GM19452 (cell line): Measurements from ENCODE around the gene RAB9A.
"Not testable (repeated sequence)": the region's sequence is repeated elsewhere in the genome, so short reads cannot be mapped to it uniquely, and the experiment has no call there.

Source experiments
- ATAC-seq: cut with Tn5 transposase; IDR thresholded peaks from one replicate; pipeline ENCODE4 v1.9.1; 2021; ENCODE audit not compliant: unreplicated experiment

RAB9A gene

DNA sequence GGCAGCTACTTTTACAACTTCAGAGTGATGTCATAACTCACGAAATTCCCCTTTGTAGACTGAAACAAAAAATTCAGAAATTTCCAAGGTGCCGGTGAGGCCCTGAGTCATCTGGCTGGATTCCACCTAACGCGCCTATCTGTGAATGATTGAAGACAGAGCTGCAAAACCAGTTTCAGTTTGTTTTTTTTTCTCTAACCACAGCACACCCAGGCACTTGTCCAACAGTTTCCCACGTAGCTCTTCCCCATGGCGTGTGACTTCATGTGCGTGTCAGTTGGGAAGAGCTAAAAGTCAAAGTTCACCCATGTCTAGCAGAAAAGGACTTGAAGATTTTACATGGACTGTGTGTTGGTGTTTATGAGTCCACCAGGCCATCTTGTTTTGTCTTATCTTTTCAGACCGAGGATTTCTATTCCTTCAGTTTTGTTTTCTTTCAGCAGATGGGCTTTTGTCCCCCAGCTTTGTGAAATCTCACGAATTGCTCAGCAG, 19.6 kb upstream of the RAB9A start:
- peak; percentile 72 for ATAC-seq

- ATAC-seq, result not testable (repeated sequence)
Measured at GRCh38 chrX:13669755-13670154, 19.2 kb upstream of the RAB9A start.

DNA sequence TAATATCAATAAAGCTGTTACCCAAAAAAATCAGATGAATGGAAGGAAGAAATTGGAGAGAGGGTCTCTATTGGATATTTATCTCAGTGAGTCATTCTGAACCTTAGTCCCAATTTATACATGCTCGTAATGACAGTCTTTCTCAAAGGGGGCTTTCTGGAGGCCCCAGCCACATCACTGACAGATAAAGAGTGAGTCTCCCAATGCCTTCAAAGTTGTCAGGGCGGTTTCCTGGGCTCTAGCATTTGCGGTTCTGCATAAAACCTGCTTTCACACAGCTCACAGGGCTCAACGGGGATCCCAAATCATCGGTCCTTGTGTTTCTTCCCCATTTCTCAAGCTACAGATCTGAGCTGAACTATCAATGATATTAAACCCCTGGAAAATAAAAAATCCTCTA, 18.7 kb upstream of the RAB9A start:
- ATAC-seq, result no peak

DNA sequence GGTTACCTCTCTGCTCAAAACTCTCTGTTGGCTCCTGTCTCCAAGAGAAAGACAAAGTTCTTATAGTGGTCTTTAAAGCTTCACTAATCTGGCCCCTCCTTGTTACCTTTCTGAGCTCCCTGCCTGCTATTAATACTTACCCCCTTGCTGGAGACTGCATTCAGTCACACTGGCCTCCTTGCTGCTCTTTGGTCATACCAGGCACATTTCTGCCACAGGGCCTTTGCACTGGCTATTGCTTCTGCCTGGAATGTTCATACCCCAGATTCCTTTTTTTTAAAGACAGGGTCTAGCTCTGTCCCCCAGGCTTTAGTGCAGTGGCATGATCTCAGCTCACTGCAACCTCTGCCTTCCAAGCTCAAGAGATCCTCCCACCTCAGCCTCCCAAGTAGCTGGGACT, 15.9 kb upstream of the RAB9A start:
- no peak for ATAC-seq

DNA sequence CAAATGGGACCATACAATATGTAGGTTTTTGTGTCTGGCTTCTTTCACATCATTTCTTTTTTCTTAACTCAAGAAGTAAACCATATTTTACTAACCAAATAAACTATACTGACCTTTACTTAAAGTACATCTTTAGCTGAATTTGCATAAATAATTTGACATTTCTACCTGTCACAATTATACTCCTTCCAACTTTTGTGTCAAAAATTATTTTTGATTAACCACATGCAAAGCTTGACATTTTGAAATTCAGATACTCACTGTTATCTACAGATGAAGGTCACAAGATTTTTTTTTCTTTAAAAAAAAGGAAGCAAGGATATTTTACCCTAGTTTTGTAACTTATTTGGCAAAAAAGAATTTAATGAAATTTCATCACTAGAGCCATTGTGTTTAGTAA, 12.0 kb upstream of the RAB9A start:
- no peak for ATAC-seq

DNA sequence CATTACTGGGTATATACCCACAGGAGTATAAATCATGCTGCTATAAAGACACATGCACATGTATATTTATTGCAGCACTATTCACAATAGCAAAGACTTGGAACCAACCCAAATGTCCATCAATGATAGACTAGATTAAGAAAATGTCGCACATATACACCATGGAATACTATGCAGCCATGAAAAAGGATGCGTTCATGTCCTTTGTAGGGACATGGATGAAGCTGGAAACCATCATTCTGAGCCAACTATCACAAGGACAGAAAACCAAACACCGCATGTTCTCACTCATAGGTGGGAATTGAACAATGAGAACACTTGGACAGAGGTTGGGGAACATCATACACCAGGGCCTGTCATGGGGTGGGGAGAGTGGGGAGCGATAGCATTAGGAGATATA, 9.2 kb upstream of the RAB9A start:
- not testable (repeated sequence) for ATAC-seq

GRCh38 chrX:13681595-13681994, 7.3 kb upstream of the RAB9A start:
- ATAC-seq, result no peak

DNA sequence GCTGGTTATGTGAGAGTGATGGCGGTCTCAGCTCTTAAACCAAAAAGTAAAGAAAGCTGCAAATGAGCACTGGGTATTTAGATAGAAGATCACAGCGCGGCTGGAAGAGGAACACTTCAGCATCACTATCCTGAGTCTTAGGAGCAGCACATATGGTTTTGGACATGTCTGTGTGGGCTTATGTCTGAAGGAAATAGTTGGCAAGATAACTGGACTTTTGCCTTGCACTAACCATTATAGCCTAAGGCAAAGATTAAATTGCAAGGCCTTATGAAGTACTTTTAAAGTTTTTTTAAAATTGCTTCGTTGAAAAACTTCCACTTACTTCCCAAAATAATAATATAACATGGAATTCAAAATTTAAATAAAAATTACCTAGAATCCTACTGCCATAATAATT, 4.6 kb upstream of the RAB9A start:
- ATAC-seq, result no peak

GRCh38 chrX:13685126-13685763, 3.7 kb upstream of the RAB9A start:
- no peak for ATAC-seq

DNA sequence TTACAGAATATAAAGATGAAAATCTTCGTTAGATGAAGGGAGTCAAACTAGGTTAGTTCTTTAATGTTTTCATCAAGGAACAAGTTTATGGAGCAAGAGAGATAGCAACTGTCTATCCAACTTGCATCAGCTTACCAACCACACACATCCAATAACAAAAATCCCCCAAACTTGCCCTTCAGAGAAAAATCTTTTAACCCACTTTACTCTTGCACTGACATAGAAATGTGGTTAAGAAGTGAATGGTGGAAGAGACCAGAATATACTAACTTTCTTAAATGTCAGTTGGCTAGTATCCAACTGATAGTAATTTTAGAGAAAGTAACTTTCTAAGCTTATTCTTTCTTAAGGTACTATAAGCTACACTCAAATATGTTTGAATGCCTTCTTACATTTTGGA, 1.7 kb upstream of the RAB9A start:
- ATAC-seq, result no peak

DNA sequence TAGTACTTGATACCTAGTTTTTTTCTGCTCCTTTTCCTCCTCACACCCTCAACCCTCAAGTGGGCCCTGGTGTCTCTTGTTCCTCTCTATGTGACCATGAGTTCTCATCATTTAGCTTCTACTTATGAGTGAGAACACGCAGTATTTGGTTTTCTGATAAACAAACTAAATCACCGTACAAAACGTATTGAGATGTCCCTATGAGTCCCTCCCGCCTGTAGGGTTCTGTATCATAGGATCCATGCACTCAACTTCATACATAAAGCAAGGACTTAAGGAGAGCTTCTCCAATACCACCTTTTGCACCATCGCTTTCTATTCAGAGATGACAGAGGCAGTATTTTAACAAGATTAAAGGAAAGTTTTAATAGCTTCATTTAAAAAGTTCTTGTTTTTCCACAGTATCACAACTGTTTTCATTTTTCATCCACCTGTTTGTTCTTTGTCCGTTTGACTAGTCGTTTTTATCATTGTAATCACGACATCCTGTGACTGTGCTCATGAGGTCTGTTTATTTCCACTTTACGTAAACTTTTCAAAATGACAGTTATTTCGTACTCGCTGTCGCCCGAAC, 457 bp upstream of the RAB9A start:
- ATAC-seq, result no peak

GRCh38 chrX:13689741-13690211, 848 bp downstream of the RAB9A start:
- ATAC-seq, result no peak

DNA sequence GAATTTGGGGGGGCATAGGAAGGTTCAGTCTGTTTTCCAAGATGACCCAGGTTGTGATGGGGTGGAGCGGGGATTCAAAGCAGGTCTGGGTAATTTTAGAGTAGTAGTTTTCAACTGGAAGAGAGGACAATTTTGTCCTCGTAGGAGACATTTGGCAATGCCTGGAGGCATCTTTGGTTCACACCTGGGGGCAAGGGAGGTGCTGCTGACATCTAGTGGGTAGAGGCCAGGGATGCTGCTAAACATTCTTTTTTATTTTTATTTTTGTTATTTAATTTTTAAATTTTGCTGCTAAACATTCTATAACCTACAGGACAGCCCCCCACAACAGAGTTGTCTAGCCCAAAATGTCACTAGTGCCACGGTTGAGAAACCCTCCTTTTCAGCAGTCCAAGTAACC, 1.9 kb downstream of the RAB9A start:
- no peak for ATAC-seq

DNA sequence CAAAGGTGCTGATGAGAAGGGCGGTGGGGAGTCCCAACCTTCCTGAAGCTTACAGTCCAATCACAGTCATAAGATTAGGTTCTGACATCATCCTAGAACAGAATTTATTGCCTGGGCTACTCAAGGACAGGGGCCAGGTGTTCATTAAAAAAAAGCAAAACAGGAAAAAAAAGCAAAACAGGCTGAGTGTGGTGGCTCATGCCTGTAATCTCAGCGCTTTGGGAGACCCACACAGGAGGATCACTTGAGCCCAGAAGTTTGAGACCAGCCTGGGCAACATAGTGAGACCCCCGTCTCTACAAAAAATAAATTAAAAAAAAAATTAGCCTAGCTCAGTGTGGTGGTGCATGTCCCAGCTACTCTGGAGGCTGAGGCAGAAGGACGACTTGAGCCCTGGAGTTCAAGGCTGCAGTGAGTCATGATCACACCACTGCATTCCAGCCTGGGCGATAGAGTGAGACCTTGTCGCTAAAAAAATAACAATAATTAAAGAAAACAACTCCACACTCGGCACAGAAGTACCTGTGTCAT, 3.0 kb downstream of the RAB9A start:
- no peak for ATAC-seq

DNA sequence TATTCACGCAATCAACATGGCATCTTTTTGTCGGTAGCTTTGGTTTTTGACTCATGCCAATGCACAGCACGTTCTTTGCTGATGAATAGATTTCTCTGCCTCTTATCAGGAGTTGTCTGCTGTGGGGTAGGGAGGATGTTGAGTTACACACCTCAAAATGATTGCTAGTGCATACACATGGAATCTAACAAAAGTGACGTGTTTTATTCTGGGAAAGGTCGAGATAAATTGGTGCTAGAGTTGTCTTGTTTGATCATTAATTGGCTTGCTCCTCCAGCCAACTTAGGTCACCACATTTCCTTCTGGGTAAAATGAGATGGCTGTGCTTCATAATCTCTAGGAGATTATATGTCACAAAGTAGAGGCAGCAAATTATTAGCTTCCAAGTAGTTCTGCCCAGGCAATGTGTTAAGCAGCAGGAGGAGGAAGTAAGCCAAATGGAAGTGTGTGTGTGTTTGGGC, 3.9 kb downstream of the RAB9A start:
- no peak for ATAC-seq

DNA sequence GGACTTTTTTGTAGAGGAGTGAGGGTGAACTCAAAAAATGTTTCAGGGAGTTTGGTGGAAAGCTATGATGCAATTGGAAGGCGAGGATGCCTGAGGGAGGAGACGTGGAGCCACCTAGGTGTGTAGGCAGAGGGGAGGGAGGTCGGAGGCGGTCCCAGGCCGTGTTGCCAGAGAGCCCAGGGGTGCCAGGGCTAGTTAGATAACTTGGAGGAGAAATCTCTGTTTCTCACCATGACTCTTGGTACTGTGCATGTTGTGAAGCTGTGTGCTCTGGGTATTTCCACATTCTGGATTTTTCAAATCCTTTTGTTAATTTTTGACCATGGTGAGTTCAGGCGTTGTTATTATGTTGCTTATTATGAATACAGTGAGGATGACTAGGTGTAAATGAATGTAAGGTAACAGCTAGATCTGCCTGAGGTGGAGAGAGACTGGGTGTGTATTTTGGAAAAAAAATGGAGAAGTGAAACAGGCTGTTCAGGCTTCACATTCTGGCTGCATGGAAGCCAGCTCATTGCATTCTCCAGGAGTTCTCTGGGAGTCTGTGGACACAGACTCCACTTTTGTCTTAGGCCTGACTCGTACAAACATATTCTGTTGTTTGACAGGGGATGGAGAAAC, 4.5 kb downstream of the RAB9A start:
- no peak for ATAC-seq

GRCh38 chrX:13694359-13694758, 5.4 kb downstream of the RAB9A start:
- ATAC-seq, result no peak

DNA sequence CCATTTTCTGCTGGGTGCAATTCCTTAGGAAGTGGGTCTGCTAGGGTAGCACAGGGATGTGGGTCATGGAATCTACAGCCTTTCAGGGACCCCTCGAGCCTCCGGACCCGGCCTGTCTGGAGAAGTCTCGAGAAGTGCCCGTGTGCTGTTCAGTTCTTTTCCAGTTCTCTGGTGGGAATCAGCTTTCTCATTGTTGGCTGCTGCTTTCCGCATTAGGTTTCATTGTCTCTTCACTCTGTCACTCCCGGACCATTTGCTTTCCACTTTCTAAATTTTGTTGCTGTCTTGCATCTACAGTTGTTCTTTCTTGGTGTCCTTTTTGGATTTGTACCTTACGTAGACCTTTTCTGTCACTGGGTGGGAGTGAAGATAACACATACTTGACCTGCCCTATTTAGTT, 6.1 kb downstream of the RAB9A start:
- no peak for ATAC-seq

DNA sequence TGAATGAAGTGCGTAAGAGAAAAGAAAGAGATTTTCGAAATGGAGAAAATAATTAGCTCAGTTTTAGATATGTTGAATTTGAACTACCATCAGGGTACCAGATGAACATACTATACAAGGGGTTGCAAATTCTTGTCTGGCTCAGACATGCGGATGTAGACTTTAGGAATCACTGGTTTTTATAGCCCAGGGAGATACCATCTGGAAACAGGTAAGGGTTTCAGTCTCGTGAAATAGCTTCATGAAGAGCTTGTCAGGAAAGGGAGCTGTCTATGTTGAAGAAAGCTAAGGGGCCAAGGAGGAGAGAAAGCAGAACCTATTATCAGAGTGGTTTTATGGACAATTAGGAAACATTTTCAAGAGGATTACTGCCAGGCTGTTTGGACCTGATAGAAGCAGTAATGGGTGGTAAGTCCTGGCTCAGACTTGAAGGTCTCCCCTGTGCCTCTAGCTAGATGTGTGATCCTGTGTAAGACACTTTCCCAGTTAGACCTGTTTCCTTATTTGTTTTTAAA, 6.7 kb downstream of the RAB9A start:
- ATAC-seq, result no peak

DNA sequence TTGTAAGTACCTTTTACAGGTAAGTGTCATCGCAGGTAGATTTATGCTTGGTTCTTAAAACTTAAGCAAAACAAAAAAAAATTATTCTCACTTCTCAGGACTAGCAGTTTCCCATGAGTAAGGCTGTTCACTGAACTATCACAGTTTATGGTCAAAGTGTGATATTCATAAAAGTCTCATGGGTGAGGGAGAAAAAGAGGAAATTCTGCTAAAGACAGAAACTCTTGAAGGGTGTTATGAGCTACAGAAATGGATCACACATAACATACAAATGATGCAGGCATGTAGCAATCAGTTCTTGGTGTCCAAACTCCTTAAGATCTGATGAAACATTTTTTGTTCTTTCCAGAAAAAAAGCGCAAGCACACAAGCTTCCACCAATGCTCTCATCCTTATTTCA, 8.5 kb downstream of the RAB9A start:
- peak; percentile 72 for ATAC-seq

DNA sequence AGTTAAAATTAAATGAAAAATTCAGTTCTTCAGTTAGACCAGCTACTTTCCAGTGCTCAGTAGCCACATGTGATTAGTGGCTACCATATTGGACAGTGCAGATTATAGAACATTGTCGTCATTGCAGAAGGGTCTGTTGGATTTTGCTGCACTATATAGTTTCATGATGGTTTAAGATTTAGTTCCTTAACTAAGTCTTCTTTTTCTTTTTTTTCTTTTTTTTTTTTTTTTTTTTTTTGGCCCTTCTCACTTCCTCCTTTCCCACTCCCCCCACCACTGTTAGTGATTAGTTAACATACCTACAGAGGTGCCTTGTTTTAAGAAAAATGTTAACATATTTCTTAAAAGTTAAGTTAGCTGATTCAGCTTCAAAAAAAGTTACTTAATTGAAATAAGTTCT, 9.0 kb downstream of the RAB9A start:
- ATAC-seq, result peak; percentile 11

DNA sequence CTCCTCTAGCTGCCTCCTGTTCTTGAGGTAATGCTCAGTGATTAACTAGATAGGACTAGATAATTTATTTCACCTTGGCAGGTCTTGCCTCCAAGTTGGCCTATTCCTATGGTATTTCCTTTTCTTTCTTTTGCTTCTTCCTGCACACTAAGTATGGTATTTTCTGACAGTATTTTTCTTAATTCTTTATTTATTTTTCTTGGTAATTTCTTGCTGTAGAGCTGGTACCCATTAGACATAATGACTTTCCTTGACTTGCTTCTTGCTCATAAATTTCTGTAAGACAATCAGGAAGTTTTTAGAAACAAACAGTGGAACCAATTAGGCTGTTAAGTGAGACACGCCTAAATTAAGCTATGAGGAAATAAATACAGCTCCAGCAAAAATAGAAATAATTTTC, 9.5 kb downstream of the RAB9A start:
- no peak for ATAC-seq
